ENCODE measurements around the gene FOXJ1. TPM values are rescaled to one million over a fixed set of nuclear protein-coding genes. Genes with fewer than 3 reads are reported as not detected.

Gene FOXJ1
- total RNA-seq, 1 experiment from 2014 or later, result 4.0 TPM

- H4K8ac ChIP-seq (replicated peaks; ENCODE audit: insufficient read length, low read depth, low read length), result no peak overlapping the region
- H3K27ac ChIP-seq (ENCODE audit: insufficient read length, low read depth, low read length), result no peak overlapping the region
- H2BK120ac ChIP-seq (ENCODE audit: low read depth, low read length, poor library complexity, severe bottlenecking), result no peak overlapping the region
- H3K4me2 ChIP-seq (ENCODE audit: insufficient read depth, insufficient read length, low read length), result no peak overlapping the region
- Mint-ChIP-seq H3K36me3 (ENCODE audit: insufficient read depth in 1 of 3, low read depth in 3 of 3) (no peaks in the 10 kb centered on the region), H3K27ac (no peak overlapping the region), H3K4me3 (no peak overlapping the region), H3K4me1 (peaks cover 3 to 11% of the 10 kb centered on the region in 2 experiments; a peak in 3 of 4 replicates), H3K9me3 (no peaks in the 10 kb centered on the region), H3K27me3 (ENCODE audit: low read depth) (no peaks in the 10 kb centered on the region)
- H2BK5ac ChIP-seq (ENCODE audit: insufficient read length, low read length), result no peak overlapping the region
- no peak for TF ChIP-seq CTCF (conservative IDR thresholded peaks at IDR 0.05)
- no peak overlapping the region for H3K4ac ChIP-seq (ENCODE audit: low read depth, low read length)
- no peak overlapping the region for H2BK15ac ChIP-seq (ENCODE audit: low read depth, low read length)
- H2AK5ac ChIP-seq (ENCODE audit: insufficient read length, low read length), result no peak overlapping the region
- H3K56ac ChIP-seq (ENCODE audit: insufficient read length, low read depth, low read length), result no peak overlapping the region
- no peaks in the 10 kb centered on the region for H3K79me2 ChIP-seq (ENCODE audit: insufficient read depth, low read length)
- no peak overlapping the region for H3K14ac ChIP-seq (ENCODE audit: insufficient read depth, low read length)
- no CpG with 5 or more reads among the region's 4 CpGs for WGBS (ENCODE audit: extremely low coverage, insufficient read length, low lambda C conversion rate)
- H3K9ac ChIP-seq (ENCODE audit: extremely low read depth, insufficient read length, low read length), result no peak overlapping the region
- H4K91ac ChIP-seq (ENCODE audit: insufficient read length, low read depth, low read length), result no peak overlapping the region
- no peaks in the 10 kb centered on the region for H3K27me3 ChIP-seq (ENCODE audit: insufficient read depth, low read length)
- no peak overlapping the region for H4K5ac ChIP-seq (ENCODE audit: insufficient read length, low read depth, low read length)
- DNase-seq, result no peak
- no peaks in the 10 kb centered on the region for H4K20me1 ChIP-seq (ENCODE audit: control insufficient read depth, insufficient read depth, insufficient read length)
- H3K4me1 ChIP-seq (ENCODE audit: insufficient read depth, low read length), result no peaks in the 10 kb centered on the region
- H3T11ph ChIP-seq (ENCODE audit: low read length), result no peak overlapping the region
- H3K23me2 ChIP-seq (ENCODE audit: insufficient read length, low read depth, low read length, poor library complexity, severe bottlenecking), result no peaks in the 10 kb centered on the region
- no peak overlapping the region for H3K23ac ChIP-seq (ENCODE audit: insufficient read length, low read depth, low read length)
- H3K79me1 ChIP-seq (ENCODE audit: insufficient read depth, low read depth, low read length, poor library complexity, severe bottlenecking), result no peaks in the 10 kb centered on the region
- H2BK20ac ChIP-seq (ENCODE audit: low read depth, low read length, poor library complexity, severe bottlenecking), result no peak overlapping the region
- no peaks in the 10 kb centered on the region for H3K9me3 ChIP-seq (ENCODE audit: control insufficient read depth, low read depth, low read length)
- H2AFZ ChIP-seq (ENCODE audit: low read length), result no peak overlapping the region
- H3K18ac ChIP-seq (ENCODE audit: insufficient read length, low read depth, low read length), result no peak overlapping the region
- no peak overlapping the region for H2BK12ac ChIP-seq (ENCODE audit: insufficient read length, low read depth, low read length)
These were observed 30.7 kb upstream of the FOXJ1 start for GRCh38 chr17:76171706-76172105.

Measured in H9 (cell line).